Type B pancreatic cell (in vitro differentiated cells): ENCODE results near the gene EXTL2. TPM values are rescaled to one million over a fixed set of nuclear protein-coding genes. Genes with fewer than 3 reads are reported as not detected.

Source experiments
- DNase-seq: peaks from one replicate; pipeline ENCODE4 v3.0.0; 2021; ENCODE audit warnings: mixed read lengths; ENCODE audit not compliant: unreplicated experiment; ENCODE audit errors: extremely low spot score
- H3K27ac Mint-ChIP-seq: 2 replicates; pipeline ENCODE4 v1.8.0; 2021; ENCODE audit warnings: mild to moderate bottlenecking, mixed read lengths
- H3K27me3 Mint-ChIP-seq: 2 replicates; pipeline ENCODE4 v1.8.0; 2021; ENCODE audit warnings: mixed read lengths
- H3K36me3 Mint-ChIP-seq: 2 replicates; pipeline ENCODE4 v1.8.0; 2021; ENCODE audit warnings: mixed read lengths
- H3K4me1 Mint-ChIP-seq: one replicate; pipeline ENCODE4 v1.8.0; 2021; ENCODE audit warnings: mixed read lengths; ENCODE audit not compliant: unreplicated experiment
- H3K4me3 Mint-ChIP-seq: 2 replicates; pipeline ENCODE4 v1.8.0; 2021; ENCODE audit warnings: mild to moderate bottlenecking, mixed read lengths
- H3K9me3 Mint-ChIP-seq: 2 replicates; pipeline ENCODE4 v1.8.0; 2021; ENCODE audit warnings: mixed read lengths
- total RNA-seq: library from RNA; stranded (reverse); gene quantifications from 2 replicates; pipeline ENCODE4 v1.2.1, GENCODE V29; 2021; ENCODE audit warnings: low replicate concordance
- TF ChIP-seq, protein P1 (sequence below): fragments of 200-600 bp; sonication (generic); conservative IDR thresholded peaks from 2 replicates; pipeline ENCODE4 v1.5.0; 2021; ENCODE audit warnings: antibody characterized with exemption, mild to moderate bottlenecking

The EXTL2 gene
- total RNA-seq, 1 donor from 2014 or later = 40.1 TPM

GRCh38 chr1:100883963-100884362 is 10.7 kb downstream of the EXTL2 start:
- Mint-ChIP-seq H3K27me3 (no peaks in the 10 kb centered on the region), H3K4me3 (no peak overlapping the region), H3K9me3 (no peaks in the 10 kb centered on the region), H3K4me1 (peaks cover 19% of the 10 kb centered on the region), H3K36me3 (peaks cover 24% of the 10 kb centered on the region), H3K27ac (no peak overlapping the region)
- TF ChIP-seq, protein P1, sequence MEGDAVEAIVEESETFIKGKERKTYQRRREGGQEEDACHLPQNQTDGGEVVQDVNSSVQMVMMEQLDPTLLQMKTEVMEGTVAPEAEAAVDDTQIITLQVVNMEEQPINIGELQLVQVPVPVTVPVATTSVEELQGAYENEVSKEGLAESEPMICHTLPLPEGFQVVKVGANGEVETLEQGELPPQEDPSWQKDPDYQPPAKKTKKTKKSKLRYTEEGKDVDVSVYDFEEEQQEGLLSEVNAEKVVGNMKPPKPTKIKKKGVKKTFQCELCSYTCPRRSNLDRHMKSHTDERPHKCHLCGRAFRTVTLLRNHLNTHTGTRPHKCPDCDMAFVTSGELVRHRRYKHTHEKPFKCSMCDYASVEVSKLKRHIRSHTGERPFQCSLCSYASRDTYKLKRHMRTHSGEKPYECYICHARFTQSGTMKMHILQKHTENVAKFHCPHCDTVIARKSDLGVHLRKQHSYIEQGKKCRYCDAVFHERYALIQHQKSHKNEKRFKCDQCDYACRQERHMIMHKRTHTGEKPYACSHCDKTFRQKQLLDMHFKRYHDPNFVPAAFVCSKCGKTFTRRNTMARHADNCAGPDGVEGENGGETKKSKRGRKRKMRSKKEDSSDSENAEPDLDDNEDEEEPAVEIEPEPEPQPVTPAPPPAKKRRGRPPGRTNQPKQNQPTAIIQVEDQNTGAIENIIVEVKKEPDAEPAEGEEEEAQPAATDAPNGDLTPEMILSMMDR = no peak
- no peak for DNase-seq

GRCh38 chr1:100882698-100883097 is 11.9 kb downstream of the EXTL2 start:
- Mint-ChIP-seq H3K27me3 (no peaks in the 10 kb centered on the region), H3K9me3 (no peaks in the 10 kb centered on the region), H3K36me3 (peaks cover 17% of the 10 kb centered on the region), H3K27ac (no peak overlapping the region), H3K4me1 (peaks cover 19% of the 10 kb centered on the region), H3K4me3 (no peak overlapping the region)
- TF ChIP-seq, protein P1 = no peak
- DNase-seq = no peak

DNA sequence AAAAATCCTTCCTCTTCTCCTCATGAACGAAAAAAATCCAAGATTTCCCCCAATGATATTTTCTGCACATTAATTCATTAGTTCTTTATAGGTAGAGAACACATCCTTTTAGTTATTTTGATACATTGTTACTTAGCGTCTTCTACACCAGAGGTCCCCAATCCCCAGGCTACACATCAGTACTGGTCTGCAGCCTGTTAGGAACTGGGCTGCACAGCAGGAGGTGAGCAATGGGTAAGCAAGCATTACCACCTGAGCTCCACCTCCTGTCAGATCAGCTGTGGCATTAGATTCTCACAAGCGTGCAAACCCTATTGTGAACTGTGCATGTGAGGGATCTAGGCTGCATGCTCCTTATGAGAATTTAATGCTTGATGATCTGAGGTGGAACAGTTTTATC is 13.0 kb downstream of the EXTL2 start:
- peaks cover 19% of the 10 kb centered on the region for H3K4me1 Mint-ChIP-seq
- H3K27me3 Mint-ChIP-seq = no peaks in the 10 kb centered on the region
- no peak overlapping the region for H3K27ac Mint-ChIP-seq
- peaks cover 14% of the 10 kb centered on the region for H3K36me3 Mint-ChIP-seq
- no peak overlapping the region for H3K4me3 Mint-ChIP-seq
- DNase-seq = no peak
- H3K9me3 Mint-ChIP-seq = no peaks in the 10 kb centered on the region
- TF ChIP-seq, protein P1 = no peak

GRCh38 chr1:100879422-100879821 is 15.2 kb downstream of the EXTL2 start:
- TF ChIP-seq, protein P1 = no peak
- Mint-ChIP-seq H3K4me3 (no peak overlapping the region), H3K9me3 (no peaks in the 10 kb centered on the region), H3K4me1 (peaks cover 16% of the 10 kb centered on the region), H3K36me3 (peaks cover 16% of the 10 kb centered on the region), H3K27ac (no peak overlapping the region), H3K27me3 (no peaks in the 10 kb centered on the region)
- no peak for DNase-seq

- DNase-seq = no peak
- H3K4me3 Mint-ChIP-seq = no peak overlapping the region
- no peaks in the 10 kb centered on the region for H3K9me3 Mint-ChIP-seq
- peaks cover 19% of the 10 kb centered on the region for H3K36me3 Mint-ChIP-seq
- TF ChIP-seq, protein P1 = no peak
- H3K27me3 Mint-ChIP-seq = no peaks in the 10 kb centered on the region
- H3K27ac Mint-ChIP-seq = no peak overlapping the region
- H3K4me1 Mint-ChIP-seq = no peaks in the 10 kb centered on the region
Measured at GRCh38 chr1:100876291-100876690, 18.4 kb downstream of the EXTL2 start.

DNA sequence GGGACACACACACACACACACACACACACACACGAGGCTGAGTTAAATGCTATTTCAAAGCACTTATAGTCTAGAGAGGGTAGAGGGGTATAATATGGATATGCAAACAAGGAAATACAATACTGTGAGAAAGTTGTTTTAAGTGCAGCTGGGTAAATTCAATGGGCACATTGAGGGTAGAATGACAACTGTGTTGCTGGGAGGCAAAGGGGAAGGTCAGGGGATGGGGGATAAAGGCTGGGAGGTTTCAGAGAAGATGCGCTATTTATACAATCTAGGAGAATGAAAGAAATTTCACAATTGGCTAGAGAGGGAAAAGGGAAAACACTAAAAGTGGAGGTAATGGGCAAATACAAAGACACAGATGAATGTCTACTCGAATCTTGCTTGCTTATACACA is 19.4 kb downstream of the EXTL2 start:
- H3K36me3 Mint-ChIP-seq = peaks cover 19% of the 10 kb centered on the region
- H3K9me3 Mint-ChIP-seq = no peaks in the 10 kb centered on the region
- TF ChIP-seq, protein P1 = no peak
- no peaks in the 10 kb centered on the region for H3K27me3 Mint-ChIP-seq
- no peak overlapping the region for H3K4me3 Mint-ChIP-seq
- DNase-seq = no peak
- no peaks in the 10 kb centered on the region for H3K4me1 Mint-ChIP-seq
- H3K27ac Mint-ChIP-seq = no peak overlapping the region
